ENCODE results near the gene AFF2. TPM values are rescaled to one million over a fixed set of nuclear protein-coding genes. Genes with fewer than 3 reads are reported as not detected.

Gene AFF2
- total RNA-seq, 1 donor from 2014 or later, result 1.8 TPM

- no peaks in the 10 kb centered on the region for H3K9me3 Mint-ChIP-seq
- peaks cover 2% of the 10 kb centered on the region for H3K27me3 Mint-ChIP-seq (ENCODE audit: insufficient read depth)
- DNase-seq (ENCODE audit: low spot score), result no peak
- no peaks in the 10 kb centered on the region for H3K36me3 Mint-ChIP-seq (ENCODE audit: low read depth)
- intact Hi-C loops (cut with micrococcal nuclease), result no loop called here
- no peak overlapping the region for H3K27ac Mint-ChIP-seq
- no peak overlapping the region for H3K4me3 Mint-ChIP-seq
- no peaks in the 10 kb centered on the region for H3K4me1 Mint-ChIP-seq (ENCODE audit: low read depth)
These were observed 74.0 kb downstream of the AFF2 start for GRCh38 chrX:148574237-148574973.

DNA sequence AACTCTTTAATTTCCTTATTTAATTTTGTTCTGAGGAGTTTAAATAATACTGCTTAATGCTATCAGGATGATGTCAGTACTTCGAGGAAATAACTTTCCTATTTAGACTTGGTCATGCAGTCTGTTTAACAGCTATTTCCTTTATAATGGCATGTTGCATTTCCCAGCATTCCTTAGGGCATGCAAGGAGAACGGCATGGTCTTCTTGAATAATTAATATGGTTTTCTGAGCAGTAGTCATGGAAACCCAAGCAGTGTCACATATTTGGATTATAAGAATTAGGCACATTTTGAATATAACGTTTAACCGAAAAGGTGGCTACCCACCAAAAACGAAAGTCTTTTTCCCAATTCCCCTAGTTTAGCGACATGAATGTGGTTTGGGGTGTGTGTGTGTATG is 76.0 kb downstream of the AFF2 start:
- Mint-ChIP-seq H3K36me3 (ENCODE audit: low read depth) (no peaks in the 10 kb centered on the region), H3K27ac (no peak overlapping the region), H3K4me1 (ENCODE audit: low read depth) (no peaks in the 10 kb centered on the region), H3K9me3 (no peaks in the 10 kb centered on the region), H3K4me3 (no peak overlapping the region), H3K27me3 (ENCODE audit: insufficient read depth) (peaks cover 2% of the 10 kb centered on the region)
- intact Hi-C loops (cut with micrococcal nuclease), result no loop called here
- no peak for DNase-seq (ENCODE audit: low spot score)

DNA sequence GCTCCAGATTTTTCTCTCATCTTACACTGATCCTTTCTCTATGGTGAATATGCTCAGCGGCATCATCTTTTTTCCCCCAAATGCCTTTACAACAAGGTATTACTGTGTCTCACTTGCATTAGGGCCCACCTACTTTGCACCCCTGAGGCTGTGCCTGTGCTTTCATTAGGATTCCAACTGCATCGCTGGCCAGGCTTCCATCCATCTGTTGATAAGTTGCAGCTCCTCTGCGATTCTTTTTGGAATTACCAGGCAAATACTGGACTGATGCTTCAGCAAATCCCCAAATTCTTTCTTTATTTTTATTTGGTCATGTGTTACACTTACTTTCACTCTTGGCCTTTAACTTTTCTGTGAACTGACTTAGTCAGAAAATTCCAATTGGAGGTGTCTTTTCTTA is 77.3 kb downstream of the AFF2 start:
- H3K27me3 Mint-ChIP-seq (ENCODE audit: insufficient read depth), result peaks cover 2% of the 10 kb centered on the region
- DNase-seq (ENCODE audit: low spot score), result no peak
- H3K27ac Mint-ChIP-seq, result no peak overlapping the region
- intact Hi-C loops (cut with micrococcal nuclease), result no loop called here
- H3K4me3 Mint-ChIP-seq, result no peak overlapping the region
- no peaks in the 10 kb centered on the region for H3K4me1 Mint-ChIP-seq (ENCODE audit: low read depth)
- H3K36me3 Mint-ChIP-seq (ENCODE audit: low read depth), result no peaks in the 10 kb centered on the region
- H3K9me3 Mint-ChIP-seq, result peaks cover 10% of the 10 kb centered on the region

DNA sequence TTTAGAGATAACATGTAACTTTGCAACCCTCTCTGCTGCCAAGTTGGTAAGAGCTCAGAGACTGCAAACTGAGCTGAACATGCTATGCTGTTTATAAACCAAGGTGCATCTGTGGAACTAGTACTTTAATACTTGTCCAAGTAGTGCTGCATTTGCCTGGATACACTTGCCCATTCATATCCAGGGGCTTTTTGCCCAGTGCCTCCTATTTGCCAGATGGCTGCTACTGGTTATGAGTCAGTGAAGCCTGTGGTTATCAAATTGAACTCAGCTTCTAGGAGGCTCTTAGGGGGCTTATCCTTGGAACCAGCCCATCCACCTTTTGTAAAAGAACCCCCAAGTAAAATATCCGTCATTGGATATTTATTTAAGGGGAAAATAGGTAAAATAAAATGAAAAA is 79.6 kb downstream of the AFF2 start:
- H3K36me3 Mint-ChIP-seq (ENCODE audit: low read depth), result no peaks in the 10 kb centered on the region
- H3K4me1 Mint-ChIP-seq (ENCODE audit: low read depth), result no peaks in the 10 kb centered on the region
- intact Hi-C loops (cut with micrococcal nuclease), result no loop called here
- no peak overlapping the region for H3K27ac Mint-ChIP-seq
- H3K9me3 Mint-ChIP-seq, result peaks cover 11% of the 10 kb centered on the region
- no peak overlapping the region for H3K4me3 Mint-ChIP-seq
- H3K27me3 Mint-ChIP-seq (ENCODE audit: insufficient read depth), result peaks cover 2% of the 10 kb centered on the region
- DNase-seq (ENCODE audit: low spot score), result no peak

GRCh38 chrX:148582353-148582752 is 81.9 kb downstream of the AFF2 start:
- Mint-ChIP-seq H3K9me3 (peaks cover 11% of the 10 kb centered on the region), H3K36me3 (ENCODE audit: low read depth) (no peaks in the 10 kb centered on the region), H3K27ac (no peak overlapping the region), H3K4me3 (no peak overlapping the region), H3K4me1 (ENCODE audit: low read depth) (no peaks in the 10 kb centered on the region), H3K27me3 (ENCODE audit: insufficient read depth) (peaks cover 2% of the 10 kb centered on the region)
- no peak for DNase-seq (ENCODE audit: low spot score)
- intact Hi-C loops (cut with micrococcal nuclease), result no loop called here

- Mint-ChIP-seq H3K36me3 (ENCODE audit: low read depth) (no peaks in the 10 kb centered on the region), H3K4me1 (ENCODE audit: low read depth) (no peaks in the 10 kb centered on the region), H3K9me3 (no peaks in the 10 kb centered on the region), H3K4me3 (no peak overlapping the region), H3K27me3 (ENCODE audit: insufficient read depth) (no peaks in the 10 kb centered on the region), H3K27ac (no peak overlapping the region)
- intact Hi-C loops (cut with micrococcal nuclease), result no loop called here
- DNase-seq (ENCODE audit: low spot score), result no peak
These were observed 88.4 kb downstream of the AFF2 start for GRCh38 chrX:148588649-148589310.

GRCh38 chrX:148592595-148592994 is 92.2 kb downstream of the AFF2 start:
- intact Hi-C loops (cut with micrococcal nuclease), result no loop called here
- Mint-ChIP-seq H3K4me3 (no peak overlapping the region), H3K9me3 (no peaks in the 10 kb centered on the region), H3K27ac (no peak overlapping the region), H3K4me1 (ENCODE audit: low read depth) (no peaks in the 10 kb centered on the region), H3K36me3 (ENCODE audit: low read depth) (no peaks in the 10 kb centered on the region), H3K27me3 (ENCODE audit: insufficient read depth) (peaks cover 2% of the 10 kb centered on the region)
- no peak for DNase-seq (ENCODE audit: low spot score)

DNA sequence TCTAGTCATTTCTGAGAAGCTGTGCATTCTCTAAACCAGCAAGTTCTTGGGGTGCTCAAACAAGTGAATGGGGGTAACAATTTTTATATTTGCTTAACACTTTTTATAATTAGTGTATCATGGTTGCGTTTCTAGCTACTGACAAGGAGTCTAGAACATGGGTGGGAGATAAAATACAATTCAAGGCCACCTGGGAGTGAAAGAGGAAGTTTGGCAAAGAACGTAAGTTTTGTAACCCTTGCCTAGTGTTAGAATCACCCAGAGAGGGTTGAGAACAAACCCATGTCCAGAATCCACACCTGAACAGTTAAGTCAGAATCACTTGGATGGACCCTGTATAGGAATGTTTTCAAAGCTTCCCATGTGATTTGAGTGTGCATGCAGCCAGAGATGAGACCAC is 92.7 kb downstream of the AFF2 start:
- Mint-ChIP-seq H3K27ac (no peak overlapping the region), H3K4me1 (ENCODE audit: low read depth) (no peaks in the 10 kb centered on the region), H3K36me3 (ENCODE audit: low read depth) (no peaks in the 10 kb centered on the region), H3K9me3 (no peaks in the 10 kb centered on the region), H3K4me3 (no peak overlapping the region), H3K27me3 (ENCODE audit: insufficient read depth) (peaks cover 2% of the 10 kb centered on the region)
- intact Hi-C loops (cut with micrococcal nuclease), result no loop called here
- no peak for DNase-seq (ENCODE audit: low spot score)

DNA sequence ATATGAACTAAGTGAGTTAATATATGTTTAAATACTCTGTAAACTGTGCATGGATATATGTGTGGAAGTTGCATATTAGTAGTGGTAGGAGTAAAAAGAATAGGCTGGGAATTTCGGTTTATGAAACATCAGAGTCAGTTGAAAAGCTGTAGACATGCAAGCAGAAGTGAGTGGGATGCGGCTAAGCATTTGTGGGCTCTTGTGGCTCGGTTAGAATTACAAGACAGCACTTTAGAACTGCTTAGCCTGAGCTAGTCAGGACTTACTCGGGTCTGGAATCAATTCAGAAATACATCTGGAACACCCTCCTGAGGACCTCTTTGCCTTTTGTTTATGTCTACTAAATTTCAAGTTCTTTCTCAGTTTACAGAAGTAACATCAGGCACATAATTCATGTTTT is 93.6 kb downstream of the AFF2 start:
- Mint-ChIP-seq H3K27me3 (ENCODE audit: insufficient read depth) (peaks cover 2% of the 10 kb centered on the region), H3K4me3 (no peak overlapping the region), H3K36me3 (ENCODE audit: low read depth) (no peaks in the 10 kb centered on the region), H3K9me3 (no peaks in the 10 kb centered on the region), H3K4me1 (ENCODE audit: low read depth) (no peaks in the 10 kb centered on the region), H3K27ac (no peak overlapping the region)
- intact Hi-C loops (cut with micrococcal nuclease), result no loop called here
- no peak for DNase-seq (ENCODE audit: low spot score)

DNA sequence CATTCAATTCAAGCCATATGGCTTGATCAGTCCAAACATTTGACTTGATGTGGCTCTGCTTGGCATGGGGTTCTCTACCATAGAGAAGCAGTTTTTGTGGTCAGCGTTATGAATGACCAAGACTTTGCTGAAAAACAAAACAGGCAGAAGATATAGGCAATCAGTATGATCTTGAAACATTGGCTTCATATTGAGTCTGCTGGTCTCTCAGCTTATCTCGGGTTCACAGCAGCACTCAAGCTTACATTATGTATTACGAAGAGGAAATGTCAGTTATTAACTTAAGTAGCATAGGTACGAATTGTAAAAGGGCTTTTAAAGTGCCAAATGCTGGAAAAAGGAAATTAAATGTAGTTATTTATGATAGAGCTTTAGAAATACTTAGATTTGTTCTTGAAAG is 99.0 kb downstream of the AFF2 start:
- no peak overlapping the region for H3K4me3 Mint-ChIP-seq
- H3K4me1 Mint-ChIP-seq (ENCODE audit: low read depth), result no peaks in the 10 kb centered on the region
- H3K9me3 Mint-ChIP-seq, result no peaks in the 10 kb centered on the region
- H3K27ac Mint-ChIP-seq, result no peak overlapping the region
- DNase-seq (ENCODE audit: low spot score), result no peak
- H3K36me3 Mint-ChIP-seq (ENCODE audit: low read depth), result no peaks in the 10 kb centered on the region
- H3K27me3 Mint-ChIP-seq (ENCODE audit: insufficient read depth), result peaks cover 2% of the 10 kb centered on the region
- intact Hi-C loops (cut with micrococcal nuclease), result no loop called here

DNA sequence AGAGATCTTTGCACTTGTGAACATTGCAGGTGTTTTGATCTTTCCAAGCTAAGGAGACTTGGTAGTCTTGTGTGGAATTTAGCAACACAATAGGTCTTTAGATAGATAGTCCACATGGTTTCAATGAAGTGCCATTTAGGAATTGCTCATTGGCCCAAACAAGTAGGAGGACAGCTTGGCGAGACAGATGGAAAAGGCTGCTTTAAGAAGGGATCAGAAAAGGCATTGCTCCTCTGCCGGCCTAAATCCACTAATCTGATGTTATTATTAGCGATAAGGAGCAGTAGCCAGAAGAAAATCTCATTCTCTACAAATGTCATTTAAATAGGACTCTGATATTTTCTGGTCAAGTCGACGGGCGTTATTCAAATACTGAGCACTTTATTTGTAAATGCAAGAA is 99.7 kb downstream of the AFF2 start:
- Mint-ChIP-seq H3K4me1 (ENCODE audit: low read depth) (no peaks in the 10 kb centered on the region), H3K27ac (no peak overlapping the region), H3K9me3 (no peaks in the 10 kb centered on the region), H3K36me3 (ENCODE audit: low read depth) (no peaks in the 10 kb centered on the region), H3K27me3 (ENCODE audit: insufficient read depth) (no peaks in the 10 kb centered on the region), H3K4me3 (no peak overlapping the region)
- no peak for DNase-seq (ENCODE audit: low spot score)
- intact Hi-C loops (cut with micrococcal nuclease), result no loop called here

- Mint-ChIP-seq H3K4me1 (ENCODE audit: low read depth) (no peaks in the 10 kb centered on the region), H3K9me3 (no peaks in the 10 kb centered on the region), H3K27me3 (ENCODE audit: insufficient read depth) (no peaks in the 10 kb centered on the region), H3K4me3 (no peak overlapping the region), H3K27ac (no peak overlapping the region), H3K36me3 (ENCODE audit: low read depth) (no peaks in the 10 kb centered on the region)
- intact Hi-C loops (cut with micrococcal nuclease), result no loop called here
- DNase-seq (ENCODE audit: low spot score), result no peak
These were observed 100.2 kb downstream of the AFF2 start for GRCh38 chrX:148600581-148600980.

DNA sequence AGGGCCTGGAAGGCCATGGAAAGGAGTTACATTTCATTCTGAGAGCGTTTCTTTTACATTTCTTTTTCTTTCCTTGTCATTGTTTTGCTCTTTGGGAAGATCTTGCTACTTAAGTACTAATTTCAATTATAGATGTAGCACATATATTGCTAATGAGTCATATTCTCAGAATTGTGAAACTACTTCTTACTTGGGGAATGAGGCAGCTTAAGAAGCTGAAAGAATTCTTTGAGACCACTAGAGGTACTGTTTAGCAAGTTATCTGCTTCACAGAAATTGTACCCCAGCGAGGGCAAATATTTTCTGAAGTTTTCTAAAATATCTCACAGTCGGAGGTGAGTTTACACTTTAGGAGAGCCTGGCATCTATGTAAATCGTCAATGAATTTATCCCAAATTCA is 100.6 kb downstream of the AFF2 start:
- H3K27ac Mint-ChIP-seq, result no peak overlapping the region
- no peak overlapping the region for H3K4me3 Mint-ChIP-seq
- intact Hi-C loops (cut with micrococcal nuclease), result no loop called here
- no peaks in the 10 kb centered on the region for H3K36me3 Mint-ChIP-seq (ENCODE audit: low read depth)
- H3K4me1 Mint-ChIP-seq (ENCODE audit: low read depth), result no peaks in the 10 kb centered on the region
- no peaks in the 10 kb centered on the region for H3K27me3 Mint-ChIP-seq (ENCODE audit: insufficient read depth)
- no peak for DNase-seq (ENCODE audit: low spot score)
- H3K9me3 Mint-ChIP-seq, result no peaks in the 10 kb centered on the region

All from activated T-helper 1 cell treated with anti-CD3 and anti-CD28 coated beads, Interleukin-12 subunit alpha, Interleukin-12 subunit beta, Interleukin-2, Interleukin-4 antibody, amounts not matched to agents 30 ng/mL and 10 ng/mL and 1 ng/mL, durations not matched to agents 14 hours and 24 hours and 36 hours (primary cell).